ENCODE measurements around the gene ACADS. TPM values are rescaled to one million over a fixed set of nuclear protein-coding genes. Genes with fewer than 3 reads are reported as not detected.

The ACADS gene
- polyA plus RNA-seq, 2 of the 4 experiments (the other 2 are of a cell fraction): 7.9 to 9.3 TPM

DNA sequence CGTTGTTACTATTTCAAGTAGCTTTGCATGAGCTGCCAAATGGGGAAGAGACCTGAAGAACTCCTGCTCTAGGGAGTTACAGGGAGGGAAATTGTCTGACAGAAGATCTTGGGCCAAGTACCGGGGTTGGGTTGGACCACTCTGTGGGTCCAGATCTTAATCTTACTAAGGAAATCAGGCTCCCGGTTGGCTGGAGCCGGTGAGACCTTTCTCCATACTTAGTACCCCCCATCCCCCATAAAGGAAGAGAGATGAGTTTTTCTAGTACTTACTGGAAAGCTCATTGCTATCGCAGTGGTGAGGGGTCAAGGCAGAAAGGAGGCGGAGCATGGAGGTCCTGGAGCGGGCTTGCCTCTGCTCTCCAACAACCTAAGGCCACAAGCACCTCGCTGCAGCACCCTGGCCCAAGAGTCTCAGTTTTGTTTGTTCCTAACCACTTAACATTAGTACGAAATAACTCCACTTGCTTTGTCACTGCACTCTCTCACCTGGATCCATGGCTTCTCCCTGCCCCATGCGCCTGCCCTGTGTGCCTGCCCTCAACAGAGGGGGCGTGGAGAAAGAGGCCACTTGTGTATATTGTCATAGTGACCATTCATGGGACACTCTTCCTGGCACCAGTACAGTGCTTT, 22.2 kb upstream of the ACADS start:
- no peak for FAIRE-seq
- no peak overlapping the region for H3K27ac ChIP-seq
- no peak for ATAC-seq
- ChIA-PET CTCF (interaction anchor here (0.6 to 19.0 kb wide), 5 partner anchors 8 to 242 kb away, joined by 3 to 137 read pairs (median 3); no protein-coding TSS in a partner anchor), POLR2A (no interaction called here)
- 87% methylated on average over 11 of the region's 11 CpGs for WGBS (ENCODE audit: missing lambda C conversion rate)
- H3K4me3 ChIP-seq: no peak overlapping the region
- H3K4me2 ChIP-seq: no peak overlapping the region
- peaks cover 10% of the 10 kb centered on the region for H3K4me1 ChIP-seq
- TF ChIP-seq FOSL2 (IDR thresholded peaks at IDR 0.05) (no peak), FOSL2 (CRISPR knock-in tag; IDR thresholded peaks at IDR 0.05) (no peak), NFE2L2 (conservative IDR thresholded peaks at IDR 0.05; ENCODE audit: low read length) (no peak), TFCP2L1 (CRISPR knock-in tag; IDR thresholded peaks at IDR 0.05) (no peak), HOXB13 (CRISPR knock-in tag; IDR thresholded peaks at IDR 0.05; ENCODE audit: low read depth) (no peak), EHMT2 (IDR thresholded peaks at IDR 0.05; ENCODE audit: low read depth) (no peak), RCOR1 (IDR thresholded peaks at IDR 0.05; ENCODE audit: low read depth, low read length) (no peak), ZSCAN20 (CRISPR knock-in tag; IDR thresholded peaks at IDR 0.05) (no peak), POLR2A (IDR thresholded peaks at IDR 0.05; ENCODE audit: low read length) (no peak), CHD2 (IDR thresholded peaks at IDR 0.05; ENCODE audit: low read length, partially characterized antibody) (no peak), HOXB5 (CRISPR knock-in tag; IDR thresholded peaks at IDR 0.05) (no peak)
- TF ChIP-seq, protein P1, sequence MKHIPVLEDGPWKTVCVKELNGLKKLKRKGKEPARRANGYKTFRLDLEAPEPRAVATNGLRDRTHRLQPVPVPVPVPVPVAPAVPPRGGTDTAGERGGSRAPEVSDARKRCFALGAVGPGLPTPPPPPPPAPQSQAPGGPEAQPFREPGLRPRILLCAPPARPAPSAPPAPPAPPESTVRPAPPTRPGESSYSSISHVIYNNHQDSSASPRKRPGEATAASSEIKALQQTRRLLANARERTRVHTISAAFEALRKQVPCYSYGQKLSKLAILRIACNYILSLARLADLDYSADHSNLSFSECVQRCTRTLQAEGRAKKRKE (CRISPR knock-in tag; IDR thresholded peaks at IDR 0.05; ENCODE audit: low read depth): no peak
- TF ChIP-seq, protein P2, sequence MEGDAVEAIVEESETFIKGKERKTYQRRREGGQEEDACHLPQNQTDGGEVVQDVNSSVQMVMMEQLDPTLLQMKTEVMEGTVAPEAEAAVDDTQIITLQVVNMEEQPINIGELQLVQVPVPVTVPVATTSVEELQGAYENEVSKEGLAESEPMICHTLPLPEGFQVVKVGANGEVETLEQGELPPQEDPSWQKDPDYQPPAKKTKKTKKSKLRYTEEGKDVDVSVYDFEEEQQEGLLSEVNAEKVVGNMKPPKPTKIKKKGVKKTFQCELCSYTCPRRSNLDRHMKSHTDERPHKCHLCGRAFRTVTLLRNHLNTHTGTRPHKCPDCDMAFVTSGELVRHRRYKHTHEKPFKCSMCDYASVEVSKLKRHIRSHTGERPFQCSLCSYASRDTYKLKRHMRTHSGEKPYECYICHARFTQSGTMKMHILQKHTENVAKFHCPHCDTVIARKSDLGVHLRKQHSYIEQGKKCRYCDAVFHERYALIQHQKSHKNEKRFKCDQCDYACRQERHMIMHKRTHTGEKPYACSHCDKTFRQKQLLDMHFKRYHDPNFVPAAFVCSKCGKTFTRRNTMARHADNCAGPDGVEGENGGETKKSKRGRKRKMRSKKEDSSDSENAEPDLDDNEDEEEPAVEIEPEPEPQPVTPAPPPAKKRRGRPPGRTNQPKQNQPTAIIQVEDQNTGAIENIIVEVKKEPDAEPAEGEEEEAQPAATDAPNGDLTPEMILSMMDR (IDR thresholded peaks at IDR 0.05): no peak
- TF ChIP-seq, protein P3, sequence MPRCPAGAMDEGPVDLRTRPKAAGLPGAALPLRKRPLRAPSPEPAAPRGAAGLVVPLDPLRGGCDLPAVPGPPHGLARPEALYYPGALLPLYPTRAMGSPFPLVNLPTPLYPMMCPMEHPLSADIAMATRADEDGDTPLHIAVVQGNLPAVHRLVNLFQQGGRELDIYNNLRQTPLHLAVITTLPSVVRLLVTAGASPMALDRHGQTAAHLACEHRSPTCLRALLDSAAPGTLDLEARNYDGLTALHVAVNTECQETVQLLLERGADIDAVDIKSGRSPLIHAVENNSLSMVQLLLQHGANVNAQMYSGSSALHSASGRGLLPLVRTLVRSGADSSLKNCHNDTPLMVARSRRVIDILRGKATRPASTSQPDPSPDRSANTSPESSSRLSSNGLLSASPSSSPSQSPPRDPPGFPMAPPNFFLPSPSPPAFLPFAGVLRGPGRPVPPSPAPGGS (IDR thresholded peaks at IDR 0.05): no peak
- TF ChIP-seq, protein P4, sequence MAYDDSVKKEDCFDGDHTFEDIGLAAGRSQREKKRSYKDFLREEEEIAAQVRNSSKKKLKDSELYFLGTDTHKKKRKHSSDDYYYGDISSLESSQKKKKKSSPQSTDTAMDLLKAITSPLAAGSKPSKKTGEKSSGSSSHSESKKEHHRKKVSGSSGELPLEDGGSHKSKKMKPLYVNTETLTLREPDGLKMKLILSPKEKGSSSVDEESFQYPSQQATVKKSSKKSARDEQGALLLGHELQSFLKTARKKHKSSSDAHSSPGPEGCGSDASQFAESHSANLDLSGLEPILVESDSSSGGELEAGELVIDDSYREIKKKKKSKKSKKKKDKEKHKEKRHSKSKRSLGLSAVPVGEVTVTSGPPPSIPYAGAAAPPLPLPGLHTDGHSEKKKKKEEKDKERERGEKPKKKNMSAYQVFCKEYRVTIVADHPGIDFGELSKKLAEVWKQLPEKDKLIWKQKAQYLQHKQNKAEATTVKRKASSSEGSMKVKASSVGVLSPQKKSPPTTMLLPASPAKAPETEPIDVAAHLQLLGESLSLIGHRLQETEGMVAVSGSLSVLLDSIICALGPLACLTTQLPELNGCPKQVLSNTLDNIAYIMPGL (CRISPR knock-in tag; IDR thresholded peaks at IDR 0.05; ENCODE audit: borderline replicate concordance): no peak
- no peaks in the 10 kb centered on the region for H3K9me3 ChIP-seq
- DNase-seq (ENCODE audit: low read depth in 1 of 2, low spot score in 1 of 2): no peak

DNA sequence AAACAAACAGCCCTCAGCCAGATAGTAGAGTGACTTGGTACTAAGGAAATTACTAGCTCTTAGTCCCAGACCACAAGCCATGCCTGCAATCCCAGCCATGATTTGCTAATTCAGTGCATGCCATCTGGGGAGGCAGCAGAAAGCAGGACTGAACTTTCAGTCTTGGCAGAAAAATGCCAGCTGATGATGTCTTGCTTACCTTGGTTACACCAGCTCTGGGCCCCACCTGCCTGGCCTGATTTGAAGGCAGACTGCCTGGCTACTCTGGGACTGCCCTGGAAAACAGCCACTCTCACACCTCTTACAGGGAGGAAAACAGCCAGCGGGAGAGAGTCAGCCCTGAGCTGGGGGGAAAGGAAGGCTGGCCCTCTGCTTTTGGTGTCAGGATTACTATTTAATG, 20.0 kb upstream of the ACADS start:
- DNase-seq (ENCODE audit: low read depth in 1 of 2, low spot score in 1 of 2) (no peak), FAIRE-seq (no peak), ATAC-seq (no peak)
- POLR2A ChIA-PET: no interaction called here
- Histone ChIP-seq H3K4me2 (no peak overlapping the region), H3K27ac (peak overlapping the region in 1 of 2 experiments; percentile 37; a peak in 2 of 6 replicates), H3K4me1 (peaks cover 13% of the 10 kb centered on the region), H3K9me3 (no peaks in the 10 kb centered on the region), H3K4me3 (no peak overlapping the region)
- 88% methylated on average over 1 of the region's 1 CpG for WGBS (ENCODE audit: missing lambda C conversion rate)
- CTCF ChIA-PET: interaction anchor here (1.1 to 19.0 kb wide), 5 partner anchors 9 to 266 kb away, joined by 3 to 137 read pairs (median 4); no protein-coding TSS in a partner anchor
- TF ChIP-seq SREBF2 (IDR thresholded peaks at IDR 0.05): no peak

DNA sequence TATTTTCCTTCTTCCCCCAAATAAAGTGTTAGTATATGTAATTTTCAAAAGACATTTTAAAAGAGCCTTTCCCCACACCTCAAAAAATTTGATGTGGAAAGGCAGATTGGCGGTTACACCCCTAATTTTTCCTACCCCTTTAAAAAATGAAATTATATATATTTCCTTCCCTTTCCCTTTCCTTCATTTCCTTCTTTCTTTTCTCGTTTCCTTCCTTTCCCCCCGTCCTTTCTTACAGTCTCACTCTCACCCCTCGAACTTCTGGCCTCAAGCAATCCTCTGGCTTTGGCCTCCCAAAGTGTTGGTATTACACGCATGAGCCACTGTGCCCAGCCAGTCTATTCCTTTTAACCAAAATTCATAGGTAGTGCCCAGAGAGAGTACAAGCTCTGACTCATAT, 19.6 kb upstream of the ACADS start:
- DNase-seq (ENCODE audit: low read depth in 1 of 2, low spot score in 1 of 2) (no peak), ATAC-seq (no peak), FAIRE-seq (no peak)
- POLR2A ChIA-PET: no interaction called here
- H3K9me3 ChIP-seq: no peaks in the 10 kb centered on the region
- CTCF ChIA-PET: interaction anchor here (1.1 to 19.0 kb wide), 6 partner anchors 10 to 266 kb away, joined by 3 to 137 read pairs (median 5); no protein-coding TSS in a partner anchor
- H3K4me3 ChIP-seq: no peak overlapping the region
- peak overlapping the region in 1 of 2 experiments; percentile 37; a peak in 1 of 6 replicates for H3K27ac ChIP-seq
- no peak overlapping the region for H3K4me2 ChIP-seq
- TF ChIP-seq CEBPB (IDR thresholded peaks at IDR 0.05) (no peak), HDAC2 (IDR thresholded peaks at IDR 0.05) (no peak), CBX8 (IDR thresholded peaks at IDR 0.05) (no peak), ZSCAN20 (CRISPR knock-in tag; IDR thresholded peaks at IDR 0.05) (no peak), ESRRA (IDR thresholded peaks at IDR 0.05; ENCODE audit: borderline replicate concordance, low read length) (no peak), KDM1A (IDR thresholded peaks at IDR 0.05; ENCODE audit: low read depth) (no peak), EP300 (IDR thresholded peaks at IDR 0.05) (no peak), GATA3 (IDR thresholded peaks at IDR 0.05; ENCODE audit: borderline replicate concordance) (no peak), HEYL (CRISPR knock-in tag; IDR thresholded peaks at IDR 0.05) (no peak), POLR2A (IDR thresholded peaks at IDR 0.05; ENCODE audit: low read length) (no peak)
- TF ChIP-seq, protein P5, sequence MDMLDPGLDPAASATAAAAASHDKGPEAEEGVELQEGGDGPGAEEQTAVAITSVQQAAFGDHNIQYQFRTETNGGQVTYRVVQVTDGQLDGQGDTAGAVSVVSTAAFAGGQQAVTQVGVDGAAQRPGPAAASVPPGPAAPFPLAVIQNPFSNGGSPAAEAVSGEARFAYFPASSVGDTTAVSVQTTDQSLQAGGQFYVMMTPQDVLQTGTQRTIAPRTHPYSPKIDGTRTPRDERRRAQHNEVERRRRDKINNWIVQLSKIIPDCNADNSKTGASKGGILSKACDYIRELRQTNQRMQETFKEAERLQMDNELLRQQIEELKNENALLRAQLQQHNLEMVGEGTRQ (IDR thresholded peaks at IDR 0.05): no peak
- 71% methylated on average over 5 of the region's 5 CpGs for WGBS (ENCODE audit: missing lambda C conversion rate)
- peaks cover 13% of the 10 kb centered on the region for H3K4me1 ChIP-seq

All from A549 (cell line).